ENCODE results near the gene FCRLB.

DNA sequence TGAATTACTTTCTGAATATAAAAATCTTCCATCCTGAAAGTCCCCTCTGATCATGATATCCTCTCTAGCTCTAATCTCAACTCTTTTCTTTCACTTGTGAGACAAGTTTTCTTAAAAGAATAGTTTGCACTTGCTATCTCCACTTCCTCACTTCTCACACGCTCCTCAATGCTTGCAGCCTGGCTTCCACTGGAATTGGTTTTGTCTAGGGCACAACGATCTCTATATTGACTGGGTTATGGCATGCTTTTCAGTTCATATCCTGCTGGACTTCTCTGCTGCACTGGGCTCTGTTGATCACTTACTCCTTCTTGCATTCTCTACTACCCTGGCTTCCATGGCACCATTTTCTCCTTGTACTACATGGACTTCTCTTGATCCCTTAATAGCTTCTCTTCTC is 13.8 kb upstream of the FCRLB start:
- TF ChIP-seq EP300 (IDR thresholded peaks at IDR 0.05) (no peak), POLR2A (IDR thresholded peaks at IDR 0.05; ENCODE audit: low read length) (no peak), RFX5 (IDR thresholded peaks at IDR 0.05) (no peak), CEBPB (IDR thresholded peaks at IDR 0.05) (no peak), MAZ (IDR thresholded peaks at IDR 0.05; ENCODE audit: borderline replicate concordance, low read depth, low read length) (no peak), FOXS1 (CRISPR knock-in tag; IDR thresholded peaks at IDR 0.05) (no peak), POLR2AphosphoS2 (conservative IDR thresholded peaks at IDR 0.05; ENCODE audit: low read length) (no peak)
- TF ChIP-seq, protein P1, sequence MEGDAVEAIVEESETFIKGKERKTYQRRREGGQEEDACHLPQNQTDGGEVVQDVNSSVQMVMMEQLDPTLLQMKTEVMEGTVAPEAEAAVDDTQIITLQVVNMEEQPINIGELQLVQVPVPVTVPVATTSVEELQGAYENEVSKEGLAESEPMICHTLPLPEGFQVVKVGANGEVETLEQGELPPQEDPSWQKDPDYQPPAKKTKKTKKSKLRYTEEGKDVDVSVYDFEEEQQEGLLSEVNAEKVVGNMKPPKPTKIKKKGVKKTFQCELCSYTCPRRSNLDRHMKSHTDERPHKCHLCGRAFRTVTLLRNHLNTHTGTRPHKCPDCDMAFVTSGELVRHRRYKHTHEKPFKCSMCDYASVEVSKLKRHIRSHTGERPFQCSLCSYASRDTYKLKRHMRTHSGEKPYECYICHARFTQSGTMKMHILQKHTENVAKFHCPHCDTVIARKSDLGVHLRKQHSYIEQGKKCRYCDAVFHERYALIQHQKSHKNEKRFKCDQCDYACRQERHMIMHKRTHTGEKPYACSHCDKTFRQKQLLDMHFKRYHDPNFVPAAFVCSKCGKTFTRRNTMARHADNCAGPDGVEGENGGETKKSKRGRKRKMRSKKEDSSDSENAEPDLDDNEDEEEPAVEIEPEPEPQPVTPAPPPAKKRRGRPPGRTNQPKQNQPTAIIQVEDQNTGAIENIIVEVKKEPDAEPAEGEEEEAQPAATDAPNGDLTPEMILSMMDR (IDR thresholded peaks at IDR 0.05): no peak

Measured in A549 (cell line).